ENCODE data around the gene RAB34.
"Not testable (repeated sequence)": the region's sequence is repeated elsewhere in the genome, so short reads cannot be mapped to it uniquely, and the experiment has no call there.

DNA sequence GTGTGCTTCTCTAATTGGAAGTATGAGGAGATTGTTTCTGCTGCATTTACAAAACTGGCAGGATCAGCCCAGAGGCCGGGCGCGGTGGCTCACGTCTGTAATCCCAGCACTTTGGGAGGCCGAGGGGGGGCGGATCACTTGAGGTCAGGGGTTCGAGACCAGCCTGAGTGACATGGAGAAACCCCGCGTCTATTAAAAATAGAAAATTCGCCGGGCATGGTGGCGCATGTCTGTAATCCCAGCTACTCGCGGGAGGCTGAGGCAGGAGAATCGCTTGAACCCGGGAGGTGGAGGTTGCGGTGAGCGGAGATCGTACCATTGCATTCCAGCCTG, 3.3 kb upstream of the RAB34 start:
- TF ChIP-seq, protein P1, sequence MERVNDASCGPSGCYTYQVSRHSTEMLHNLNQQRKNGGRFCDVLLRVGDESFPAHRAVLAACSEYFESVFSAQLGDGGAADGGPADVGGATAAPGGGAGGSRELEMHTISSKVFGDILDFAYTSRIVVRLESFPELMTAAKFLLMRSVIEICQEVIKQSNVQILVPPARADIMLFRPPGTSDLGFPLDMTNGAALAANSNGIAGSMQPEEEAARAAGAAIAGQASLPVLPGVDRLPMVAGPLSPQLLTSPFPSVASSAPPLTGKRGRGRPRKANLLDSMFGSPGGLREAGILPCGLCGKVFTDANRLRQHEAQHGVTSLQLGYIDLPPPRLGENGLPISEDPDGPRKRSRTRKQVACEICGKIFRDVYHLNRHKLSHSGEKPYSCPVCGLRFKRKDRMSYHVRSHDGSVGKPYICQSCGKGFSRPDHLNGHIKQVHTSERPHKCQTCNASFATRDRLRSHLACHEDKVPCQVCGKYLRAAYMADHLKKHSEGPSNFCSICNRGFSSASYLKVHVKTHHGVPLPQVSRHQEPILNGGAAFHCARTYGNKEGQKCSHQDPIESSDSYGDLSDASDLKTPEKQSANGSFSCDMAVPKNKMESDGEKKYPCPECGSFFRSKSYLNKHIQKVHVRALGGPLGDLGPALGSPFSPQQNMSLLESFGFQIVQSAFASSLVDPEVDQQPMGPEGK (CRISPR knock-in tag; IDR thresholded peaks at IDR 0.05; ENCODE audit: borderline replicate concordance) = not testable (repeated sequence)
- TF ChIP-seq ZC3H10 (CRISPR knock-in tag; IDR thresholded peaks at IDR 0.05); ZNF8 (CRISPR knock-in tag; IDR thresholded peaks at IDR 0.05); ZNF565 (CRISPR knock-in tag; conservative IDR thresholded peaks at IDR 0.05; ENCODE audit: low read depth); PPARA (CRISPR knock-in tag; IDR thresholded peaks at IDR 0.05; ENCODE audit: borderline replicate concordance); BACH2 (CRISPR knock-in tag; IDR thresholded peaks at IDR 0.05; ENCODE audit: borderline replicate concordance); RARB (CRISPR knock-in tag; IDR thresholded peaks at IDR 0.05); ESRRG (CRISPR knock-in tag; IDR thresholded peaks at IDR 0.05): not testable (repeated sequence)
- TF ChIP-seq, protein P2, sequence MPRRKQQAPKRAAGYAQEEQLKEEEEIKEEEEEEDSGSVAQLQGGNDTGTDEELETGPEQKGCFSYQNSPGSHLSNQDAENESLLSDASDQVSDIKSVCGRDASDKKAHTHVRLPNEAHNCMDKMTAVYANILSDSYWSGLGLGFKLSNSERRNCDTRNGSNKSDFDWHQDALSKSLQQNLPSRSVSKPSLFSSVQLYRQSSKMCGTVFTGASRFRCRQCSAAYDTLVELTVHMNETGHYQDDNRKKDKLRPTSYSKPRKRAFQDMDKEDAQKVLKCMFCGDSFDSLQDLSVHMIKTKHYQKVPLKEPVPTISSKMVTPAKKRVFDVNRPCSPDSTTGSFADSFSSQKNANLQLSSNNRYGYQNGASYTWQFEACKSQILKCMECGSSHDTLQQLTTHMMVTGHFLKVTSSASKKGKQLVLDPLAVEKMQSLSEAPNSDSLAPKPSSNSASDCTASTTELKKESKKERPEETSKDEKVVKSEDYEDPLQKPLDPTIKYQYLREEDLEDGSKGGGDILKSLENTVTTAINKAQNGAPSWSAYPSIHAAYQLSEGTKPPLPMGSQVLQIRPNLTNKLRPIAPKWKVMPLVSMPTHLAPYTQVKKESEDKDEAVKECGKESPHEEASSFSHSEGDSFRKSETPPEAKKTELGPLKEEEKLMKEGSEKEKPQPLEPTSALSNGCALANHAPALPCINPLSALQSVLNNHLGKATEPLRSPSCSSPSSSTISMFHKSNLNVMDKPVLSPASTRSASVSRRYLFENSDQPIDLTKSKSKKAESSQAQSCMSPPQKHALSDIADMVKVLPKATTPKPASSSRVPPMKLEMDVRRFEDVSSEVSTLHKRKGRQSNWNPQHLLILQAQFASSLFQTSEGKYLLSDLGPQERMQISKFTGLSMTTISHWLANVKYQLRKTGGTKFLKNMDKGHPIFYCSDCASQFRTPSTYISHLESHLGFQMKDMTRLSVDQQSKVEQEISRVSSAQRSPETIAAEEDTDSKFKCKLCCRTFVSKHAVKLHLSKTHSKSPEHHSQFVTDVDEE (CRISPR knock-in tag; IDR thresholded peaks at IDR 0.05) = not testable (repeated sequence)

Data from SK-N-SH treated with all-trans-retinoic acid at 6 μM for 48 hours (cell line).